ENCODE data around the gene HHIP.

DNA sequence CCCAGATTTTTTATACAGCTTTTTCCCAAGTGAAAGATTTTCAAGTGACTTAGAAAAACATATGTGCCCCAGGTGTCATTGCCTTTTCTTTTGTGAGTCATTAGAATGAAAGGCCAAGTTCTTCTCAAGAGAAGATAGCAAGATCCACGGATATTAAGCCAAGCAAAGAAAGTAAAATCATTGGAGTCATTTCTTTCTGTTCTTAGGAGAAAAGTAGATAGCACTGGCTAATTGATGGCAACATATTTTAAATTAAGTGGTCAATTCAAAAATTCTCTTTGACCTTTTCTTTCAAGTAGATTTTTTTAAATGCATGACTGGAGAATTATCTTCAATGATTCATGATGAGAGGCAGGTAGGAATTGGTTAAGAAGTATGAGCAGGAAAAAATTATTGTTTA, 94.4 kb downstream of the HHIP start:
- TF ChIP-seq, protein P1, sequence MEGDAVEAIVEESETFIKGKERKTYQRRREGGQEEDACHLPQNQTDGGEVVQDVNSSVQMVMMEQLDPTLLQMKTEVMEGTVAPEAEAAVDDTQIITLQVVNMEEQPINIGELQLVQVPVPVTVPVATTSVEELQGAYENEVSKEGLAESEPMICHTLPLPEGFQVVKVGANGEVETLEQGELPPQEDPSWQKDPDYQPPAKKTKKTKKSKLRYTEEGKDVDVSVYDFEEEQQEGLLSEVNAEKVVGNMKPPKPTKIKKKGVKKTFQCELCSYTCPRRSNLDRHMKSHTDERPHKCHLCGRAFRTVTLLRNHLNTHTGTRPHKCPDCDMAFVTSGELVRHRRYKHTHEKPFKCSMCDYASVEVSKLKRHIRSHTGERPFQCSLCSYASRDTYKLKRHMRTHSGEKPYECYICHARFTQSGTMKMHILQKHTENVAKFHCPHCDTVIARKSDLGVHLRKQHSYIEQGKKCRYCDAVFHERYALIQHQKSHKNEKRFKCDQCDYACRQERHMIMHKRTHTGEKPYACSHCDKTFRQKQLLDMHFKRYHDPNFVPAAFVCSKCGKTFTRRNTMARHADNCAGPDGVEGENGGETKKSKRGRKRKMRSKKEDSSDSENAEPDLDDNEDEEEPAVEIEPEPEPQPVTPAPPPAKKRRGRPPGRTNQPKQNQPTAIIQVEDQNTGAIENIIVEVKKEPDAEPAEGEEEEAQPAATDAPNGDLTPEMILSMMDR (IDR thresholded peaks at IDR 0.05), result no peak
- no peak for TF ChIP-seq POLR2A (IDR thresholded peaks at IDR 0.05)
